K562 (cell line): ENCODE measurements around the gene GNG7. TPM values are rescaled to one million over a fixed set of nuclear protein-coding genes. Genes with fewer than 3 reads are reported as not detected.

Experiments used
- ATAC-seq: fragments of 200-7000 bp; cut with Tn5 transposase; 3 replicates; pipeline ENCODE4 v1.9.1; 2020; ENCODE audit warnings: moderate library complexity
- BruUV-seq: library from RNA; stranded (reverse); fragments of 400-500 nt; replicated peaks from 2 replicates; lab custom pipeline; 2021; lab: Mats Ljungman, UMichigan
- CTCF ChIA-PET: fragments of 300-600 bp; formaldehyde crosslinking; extraction: SDS; loops from one replicate; lab custom pipeline; 2021; ENCODE audit warnings: low intra/inter-chr PET ratio; lab: Yijun Ruan, JAX
- POLR2A ChIA-PET: fragments of 300-600, 350-650 bp; sonication (Branson Sonifier 250); formaldehyde crosslinking; extraction: SDS; loops from one replicate; lab custom pipeline; 2021; ENCODE audit warnings: antibody characterized with exemption, inconsistent platforms; lab: Yijun Ruan, JAX
- DNase-seq, 4 experiments: peaks; one replicate each; pipeline versions ENCODE4 v3.0.0 to v3.0.0-alpha.2; 2011 to 2018; ENCODE audit warnings: low spot score in 3 of 4, mixed read lengths in 3 of 4; ENCODE audit errors: extremely low read depth in 1 of 4
- FAIRE-seq: peaks from 2 replicates; lab custom pipeline; 2011; peaks lifted over from hg19 to GRCh38; lab: Jason Lieb, UNC
- H2AFZ ChIP-seq: 2 replicates; pipeline ENCODE4 v1.6.0; 2011; ENCODE audit warnings: low read depth, low read length, control low read depth, inconsistent platforms
- H3K27ac ChIP-seq: fragments of 200-600 bp; 3 replicates; pipeline ENCODE4 v1.8.0; 2011; ENCODE audit warnings: low read depth, mild to moderate bottlenecking, control low read depth, inconsistent platforms, low read length, moderate library complexity, mixed read lengths; ENCODE audit errors: extremely low read depth
- H3K27me3 ChIP-seq, 2 experiments: fragments of 300-600 bp in 1 of 2; 2 replicates in 1 of 2; 3 replicates in 1 of 2; pipeline versions ENCODE4 v1.6.0 to v1.8.0; 2011; ENCODE audit warnings: inconsistent platforms in 2 of 2, low read length in 2 of 2, mild to moderate bottlenecking in 1 of 2, mixed read lengths in 1 of 2, moderate library complexity in 1 of 2; ENCODE audit not compliant: control insufficient read depth in 2 of 2, insufficient read depth in 2 of 2
- H3K36me3 ChIP-seq: fragments of 300-600 bp; 3 replicates; pipeline ENCODE4 v1.8.0; 2011; ENCODE audit warnings: mild to moderate bottlenecking, low read length, inconsistent platforms; ENCODE audit not compliant: control insufficient read depth, insufficient read depth
- H3K4me1 ChIP-seq, 2 experiments: fragments of 200-600 bp in 1 of 2; replicated peaks in 1 of 2; 2 replicates in 1 of 2; 3 replicates in 1 of 2; pipeline versions ENCODE4 v1.5.1 to v1.8.0; 2011; ENCODE audit warnings: inconsistent platforms in 2 of 2, low read length in 2 of 2, mild to moderate bottlenecking in 1 of 2, mixed read lengths in 1 of 2, moderate library complexity in 1 of 2; ENCODE audit not compliant: control insufficient read depth in 2 of 2, insufficient read depth in 2 of 2
- H3K4me2 ChIP-seq: 2 replicates; pipeline ENCODE4 v1.6.1; 2011; ENCODE audit warnings: low read length, control low read depth, inconsistent platforms, mixed read lengths; ENCODE audit not compliant: insufficient read depth
- H3K4me3 ChIP-seq: fragments of 200-600 bp; sonication (generic), shearing (Covaris generic); 2 replicates; pipeline ENCODE4 v1.5.1; 2016; ENCODE audit warnings: control low read depth, inconsistent platforms
- H3K79me2 ChIP-seq: fragments of 200-600 bp; 3 replicates; pipeline ENCODE4 v1.8.0; 2011; ENCODE audit warnings: low read length, inconsistent platforms; ENCODE audit not compliant: control insufficient read depth, insufficient read depth
- H3K9ac ChIP-seq, 2 experiments: 2 replicates each; pipeline versions ENCODE4 v1.6.0 to v1.6.1; 2011; ENCODE audit warnings: low read depth in 2 of 2, low read length in 2 of 2, control low read depth in 1 of 2, inconsistent platforms in 1 of 2, mild to moderate bottlenecking in 1 of 2, mixed read lengths in 1 of 2; ENCODE audit not compliant: insufficient read depth in 1 of 2
- H3K9me1 ChIP-seq: one replicate; pipeline ENCODE4 v1.6.0; 2011; ENCODE audit warnings: inconsistent platforms, mild to moderate bottlenecking, low read length, moderate library complexity; ENCODE audit not compliant: control insufficient read depth, insufficient read depth
- H3K9me3 ChIP-seq: replicated peaks from 2 replicates; pipeline ENCODE4 v1.5.1; 2011; ENCODE audit warnings: low read depth, low read length, inconsistent platforms; ENCODE audit not compliant: control insufficient read depth, insufficient read depth
- H4K20me1 ChIP-seq: replicated peaks from 2 replicates; pipeline ENCODE4 v1.6.1; 2011; ENCODE audit warnings: low read length, inconsistent platforms, mixed read lengths; ENCODE audit not compliant: control insufficient read depth, insufficient read depth
- CBFA2T2 ChIP-seq: fragments of 450-650 bp; conservative IDR thresholded peaks from 2 replicates; pipeline ENCODE4 v1.6.1; 2017; ENCODE audit warnings: mild to moderate bottlenecking
- CCAR2 ChIP-seq: fragments of 200-400 bp; formaldehyde crosslinking; IDR thresholded peaks from 2 replicates; pipeline ENCODE4 v1.6.1; 2017; ENCODE audit warnings: mild to moderate bottlenecking, low read depth, low read length
- CREB1 ChIP-seq, 2 experiments: sonication (generic) in 1 of 2; formaldehyde crosslinking in 1 of 2; IDR thresholded peaks; 2 replicates each; pipeline versions ENCODE4 v1.6.1 to v1.8.0; 2012 to 2022; ENCODE audit warnings: inconsistent platforms in 1 of 2, mild to moderate bottlenecking in 1 of 2, missing genetic modification reagents in 1 of 2, moderate library complexity in 1 of 2
- HDAC3 ChIP-seq: fragments of 450-650 bp; IDR thresholded peaks from 2 replicates; pipeline ENCODE4 v1.6.1; 2018; ENCODE audit warnings: borderline replicate concordance, mild to moderate bottlenecking, moderate library complexity; ENCODE audit not compliant: partially characterized antibody
- KDM2B ChIP-seq: fragments of 250-450 bp; sonication (Bioruptor Pico); IDR thresholded peaks from 2 replicates; pipeline ENCODE4 v1.8.0; 2021; ENCODE audit warnings: mild to moderate bottlenecking, moderate library complexity
- MEF2D ChIP-seq: conservative IDR thresholded peaks from 2 replicates; pipeline ENCODE4 v1.6.1; 2016; ENCODE audit warnings: low read depth, missing genetic modification characterization, missing compliant biosample characterization
- MTA2 ChIP-seq: fragments of 450-650 bp; IDR thresholded peaks from 2 replicates; pipeline ENCODE4 v1.6.1; 2016; ENCODE audit warnings: low read depth
- MTA3 ChIP-seq: fragments of 450-650 bp; formaldehyde crosslinking; IDR thresholded peaks from 2 replicates; pipeline ENCODE4 v1.6.1; 2017; ENCODE audit warnings: mild to moderate bottlenecking, borderline replicate concordance
- NCOA6 ChIP-seq: fragments of 450-650 bp; IDR thresholded peaks from 2 replicates; pipeline ENCODE4 v1.6.1; 2017; ENCODE audit warnings: mild to moderate bottlenecking
- NR4A1 ChIP-seq, 2 experiments: fragments of 250-450 bp in 1 of 2; fragments of 450-650 bp in 1 of 2; sonication (Bioruptor Pico) in 1 of 2; IDR thresholded peaks; 2 replicates each; pipeline versions ENCODE4 v1.4.0 to v1.6.1; 2016 to 2020; ENCODE audit warnings: mild to moderate bottlenecking in 2 of 2, missing compliant biosample characterization in 1 of 2, missing genetic modification characterization in 1 of 2, moderate library complexity in 1 of 2
- POU5F1 ChIP-seq: fragments of 150-350 bp; IDR thresholded peaks from 2 replicates; pipeline ENCODE4 v1.6.1; 2014; ENCODE audit warnings: borderline replicate concordance, low read length, low read depth, mild to moderate bottlenecking; ENCODE audit not compliant: partially characterized antibody
- U2AF1 ChIP-seq: fragments of 200-400 bp; formaldehyde crosslinking; optimal IDR thresholded peaks from 2 replicates; pipeline ENCODE3; 2017; ENCODE audit warnings: mild to moderate bottlenecking, low read depth, low read length, moderate library complexity
- ZBED1 ChIP-seq: IDR thresholded peaks from 2 replicates; pipeline ENCODE4 v1.6.1; 2014
- ZC3H4 ChIP-seq: sonication (generic); formaldehyde crosslinking; IDR thresholded peaks from 2 replicates; pipeline ENCODE4 v1.9.0; 2021; ENCODE audit warnings: missing genetic modification reagents, borderline replicate concordance
- ZC3H8 ChIP-seq: fragments of 450-650 bp; IDR thresholded peaks from 2 replicates; pipeline ENCODE4 v1.6.1; 2017
- ZEB2 ChIP-seq: fragments of 450-650 bp; IDR thresholded peaks from 2 replicates; pipeline ENCODE4 v1.6.1; 2016
- ZNF143 ChIP-seq: sonication (generic); formaldehyde crosslinking; IDR thresholded peaks from 2 replicates; pipeline ENCODE4 v1.9.0; 2022; ENCODE audit warnings: mild to moderate bottlenecking, missing genetic modification reagents
- WGBS: fragments of 100-300 bp; shearing (Covaris generic); methylation state at CpG from one replicate; pipeline ENCODE4 v1.1.6; 2016; ENCODE audit warnings: low coverage, mixed read lengths; ENCODE audit not compliant: insufficient coverage; ENCODE audit errors: missing lambda C conversion rate; 5-methylcytosine and 5-hydroxymethylcytosine counted together
- in situ Hi-C: fragments of 300-500 bp; cut with MboI; formaldehyde crosslinking; loops from 4 replicates; pipeline ENCODE4 v1.15.0; 2018; ENCODE audit warnings: inconsistent platforms, mixed read lengths
- intact Hi-C: fragments of 100-400 bp; cut with micrococcal nuclease; formaldehyde crosslinking; loops from 2 replicates; pipeline ENCODE4 v1.14.2; 2022
- polyA plus RNA-seq, 8 experiments: library from polyadenylated mRNA; depleted of rRNA in 4 of 8; stranded (reverse) in 5 of 8; unstranded in 3 of 8; fragments of >200 nt; fragmentation: Nextera tagmentation in 2 of 8; fragmentation: Illumina TruSeq in 1 of 8; extraction: Ambion mirVana in 2 of 8; extraction: Trizol in 1 of 8; gene quantifications; 2 replicates each; pipeline versions ENCODE4 v1.2.1 to v1.2.3, GENCODE V29; 2011 to 2014; ENCODE audit warnings: inconsistent platforms in 1 of 8, missing spikeins in 1 of 8
- total RNA-seq, 7 experiments: library from RNA; depleted of rRNA in 6 of 7; stranded (reverse); fragments of >200 nt in 6 of 7; fragmentation: Illumina TruSeq in 2 of 7; extraction: Trizol in 2 of 7; gene quantifications; 2 replicates each; pipeline versions ENCODE4 v1.2.1 to v1.2.3, GENCODE V29; 2011 to 2021; ENCODE audit warnings: low replicate concordance in 1 of 7
- TF ChIP-seq, protein P1 (sequence below): fragments of 450-650 bp; IDR thresholded peaks from 2 replicates; pipeline ENCODE4 v1.6.1; 2016; ENCODE audit warnings: mild to moderate bottlenecking
- TF ChIP-seq, protein P2 (sequence below): fragments of 250-450 bp; sonication (Bioruptor Pico); IDR thresholded peaks from 2 replicates; pipeline ENCODE4 v1.8.0; 2021; ENCODE audit warnings: borderline replicate concordance, mild to moderate bottlenecking, moderate library complexity; ENCODE audit not compliant: poor library complexity, severe bottlenecking

The GNG7 gene
- total and polyA plus RNA-seq, 9 of the 15 experiments (the other 6 are each of a cell fraction or from before 2014, with no cell fraction given): 0.01 to 0.20 (median 0.06) TPM; not detected in 1

GRCh38 chr19:2476451-2477140, 225.9 kb downstream of the GNG7 start:
- Histone ChIP-seq H3K9me3 (no peaks in the 10 kb centered on the region), H3K4me2 (peak overlapping the region; percentile 84), H3K27me3 (peaks cover 5 to 12% of the 10 kb centered on the region in 2 experiments; a peak in 3 of 5 replicates), H2AFZ (peak overlapping the region; percentile 85), H4K20me1 (0 out of 2 replicates have a peak, but pooled peaks cover 5% of the 10 kb centered on the region), H3K27ac (peak overlapping the region; percentile 18; the same call in 1 of the 3 replicates), H3K4me3 (peak overlapping the region; percentile 49), H3K79me2 (no peaks in the 10 kb centered on the region), H3K4me1 (peaks cover 2 to 46% of the 10 kb centered on the region in 2 experiments; a peak in 4 of 5 replicates), H3K9me1 (no peaks in the 10 kb centered on the region), H3K9ac (peak overlapping the region; percentile 50 to 82), H3K36me3 (no peaks in the 10 kb centered on the region)
- peak; percentile 7 for ATAC-seq
- in situ Hi-C loops: no loop called here
- peak in 3 of 4 experiments; percentile 41 to 72 (median 69) for DNase-seq
- WGBS: 8% methylated on average over 16 of the region's 42 CpGs
- no peak for FAIRE-seq
- ChIA-PET CTCF (interaction anchor here (0.5 to 2.9 kb wide), 3 partner anchors 103 to 306 kb away, joined by 3 to 47 read pairs (median 4); no protein-coding TSS in a partner anchor), POLR2A (interaction anchor here (0.6 to 3.5 kb wide), 54 partner anchors 8 to 1245 kb away, joined by 3 to 26 read pairs (median 5); partner anchors contain the start of genes LMNB2 and TIMM13)
- intact Hi-C loops: loop anchor here (2.0 kb wide), 1 partner anchor 66 kb away; no protein-coding TSS in a partner anchor
- BruUV-seq: TSS peak; percentile 95
- TF ChIP-seq CBFA2T2 (no peak), MTA2 (no peak), CCAR2 (no peak), ZC3H8 (no peak), NR4A1 (CRISPR knock-in tag; IDR thresholded peaks at IDR 0.05) (no peak), NR4A1 (tag; IDR thresholded peaks at IDR 0.05) (no peak), ZEB2 (no peak), MEF2D (tag) (no peak), NCOA6 (no peak), HDAC3 (no peak), ZNF143 (CRISPR knock-in tag) (no peak), CREB1 (IDR thresholded peaks at IDR 0.05) (no peak), CREB1 (CRISPR knock-in tag; IDR thresholded peaks at IDR 0.05) (0 out of 2 replicates have a peak, but pooled peaks have one; percentile 20), ZBED1 (no peak), MTA3 (no peak), POU5F1 (no peak), U2AF1 (no peak), KDM2B (CRISPR knock-in tag) (no peak), ZC3H4 (peak; percentile 19; the same call in 1 of the 2 replicates)
- TF ChIP-seq, protein P1, sequence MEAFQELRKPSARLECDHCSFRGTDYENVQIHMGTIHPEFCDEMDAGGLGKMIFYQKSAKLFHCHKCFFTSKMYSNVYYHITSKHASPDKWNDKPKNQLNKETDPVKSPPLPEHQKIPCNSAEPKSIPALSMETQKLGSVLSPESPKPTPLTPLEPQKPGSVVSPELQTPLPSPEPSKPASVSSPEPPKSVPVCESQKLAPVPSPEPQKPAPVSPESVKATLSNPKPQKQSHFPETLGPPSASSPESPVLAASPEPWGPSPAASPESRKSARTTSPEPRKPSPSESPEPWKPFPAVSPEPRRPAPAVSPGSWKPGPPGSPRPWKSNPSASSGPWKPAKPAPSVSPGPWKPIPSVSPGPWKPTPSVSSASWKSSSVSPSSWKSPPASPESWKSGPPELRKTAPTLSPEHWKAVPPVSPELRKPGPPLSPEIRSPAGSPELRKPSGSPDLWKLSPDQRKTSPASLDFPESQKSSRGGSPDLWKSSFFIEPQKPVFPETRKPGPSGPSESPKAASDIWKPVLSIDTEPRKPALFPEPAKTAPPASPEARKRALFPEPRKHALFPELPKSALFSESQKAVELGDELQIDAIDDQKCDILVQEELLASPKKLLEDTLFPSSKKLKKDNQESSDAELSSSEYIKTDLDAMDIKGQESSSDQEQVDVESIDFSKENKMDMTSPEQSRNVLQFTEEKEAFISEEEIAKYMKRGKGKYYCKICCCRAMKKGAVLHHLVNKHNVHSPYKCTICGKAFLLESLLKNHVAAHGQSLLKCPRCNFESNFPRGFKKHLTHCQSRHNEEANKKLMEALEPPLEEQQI: no peak
- TF ChIP-seq, protein P2, sequence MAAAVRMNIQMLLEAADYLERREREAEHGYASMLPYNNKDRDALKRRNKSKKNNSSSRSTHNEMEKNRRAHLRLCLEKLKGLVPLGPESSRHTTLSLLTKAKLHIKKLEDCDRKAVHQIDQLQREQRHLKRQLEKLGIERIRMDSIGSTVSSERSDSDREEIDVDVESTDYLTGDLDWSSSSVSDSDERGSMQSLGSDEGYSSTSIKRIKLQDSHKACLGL (CRISPR knock-in tag): no peak
